Left lung (tissue), 10 donors: ENCODE data around the gene RAB11B. TPM values are rescaled to one million over a fixed set of nuclear protein-coding genes. Genes with fewer than 3 reads are reported as not detected.
"Not testable (repeated sequence)": the region's sequence is repeated elsewhere in the genome, so short reads cannot be mapped to it uniquely, and the experiment has no call there.

Experiments
- ATAC-seq: fragments of 200-7000 bp; cut with Tn5 transposase; one replicate; pipeline ENCODE4 v1.9.1; 2020; ENCODE audit warnings: moderate library complexity
- DNase-seq, 4 donors: peaks; one replicate each; pipeline ENCODE4 v3.0.0-alpha.2; 2013 to 2020
- H3K27ac ChIP-seq, 2 donors: fragments of 200-600 bp; sonication (generic) in 1 of 2; one replicate each; pipeline versions ENCODE4 v1.5.0 to v1.8.0; 2020 to 2021
- H3K27me3 ChIP-seq, 2 donors: fragments of 200-600 bp; sonication (generic) in 1 of 2; one replicate each; pipeline versions ENCODE4 v1.5.0 to v1.8.0; 2020 to 2021
- H3K36me3 ChIP-seq, 2 donors: fragments of 200-600 bp; sonication (generic) in 1 of 2; one replicate each; pipeline versions ENCODE4 v1.5.0 to v1.8.0; 2020 to 2021
- H3K4me1 ChIP-seq, 2 donors: fragments of 200-600 bp; one replicate each; pipeline ENCODE4 v1.8.0; 2021
- H3K4me3 ChIP-seq, 2 donors: fragments of 200-600 bp; sonication (generic) in 1 of 2; one replicate each; pipeline versions ENCODE4 v1.5.0 to v1.8.0; 2020 to 2021; ENCODE audit warnings: mild to moderate bottlenecking in 1 of 2
- H3K9me3 ChIP-seq, 2 donors: fragments of 200-600 bp; sonication (generic) in 1 of 2; one replicate each; pipeline versions ENCODE4 v1.5.0 to v1.8.0; 2020 to 2021
- intact Hi-C, 2 donors: fragments of 100-400 bp; cut with DNase I; formaldehyde crosslinking; loops; one replicate each; pipeline versions ENCODE4 v1.11.2 to v1.14.2; 2022
- polyA plus RNA-seq, 6 donors: library from polyadenylated mRNA; unstranded; fragments of 120-200 nt; gene quantifications; one replicate each; pipeline ENCODE4 v1.2.1, GENCODE V29; 2013; ENCODE audit not compliant: insufficient read length in 6 of 6
- total RNA-seq, 2 donors: library from RNA; stranded (reverse); fragmentation: NEBNext Ultra II Directional; extraction: Animal tissue kit (Norgen Biotek cat#: 25700); gene quantifications; one replicate each; pipeline ENCODE4 v1.2.1, GENCODE V29; 2021
- TF ChIP-seq, protein P1 (sequence below), 2 donors: fragments of 200-600 bp; sonication (generic) in 1 of 2; IDR thresholded peaks; one replicate each; pipeline versions ENCODE4 v1.5.0 to v1.8.0; 2021; ENCODE audit warnings: antibody characterized with exemption in 2 of 2
- donor health status: DM: no; HTN: yes; CAD: no.
- donor health status: DM: no; HTN: no; CAD: no.

The RAB11B gene
- total and polyA plus RNA-seq, 8 donors, result 91.6 to 137 (median 129) TPM

DNA sequence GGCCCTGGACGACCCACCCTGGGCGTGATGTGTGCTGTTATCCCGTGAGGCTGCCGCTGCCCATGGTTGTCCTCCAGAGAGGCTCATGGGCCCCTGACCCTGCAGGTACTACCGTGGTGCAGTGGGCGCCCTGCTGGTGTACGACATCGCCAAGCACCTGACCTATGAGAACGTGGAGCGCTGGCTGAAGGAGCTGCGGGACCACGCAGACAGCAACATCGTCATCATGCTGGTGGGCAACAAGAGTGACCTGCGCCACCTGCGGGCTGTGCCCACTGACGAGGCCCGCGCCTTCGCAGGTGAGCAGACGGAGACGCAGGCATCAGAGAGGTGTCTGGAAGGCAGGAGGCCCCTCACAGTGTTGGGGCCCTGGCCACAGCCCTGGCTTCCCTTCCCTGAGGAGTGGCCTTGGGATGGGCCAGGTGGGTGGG, 11.8 kb downstream of the RAB11B start:
- peaks cover 0 to 71% of the 10 kb centered on the region in 2 donors for H3K36me3 ChIP-seq

DNA sequence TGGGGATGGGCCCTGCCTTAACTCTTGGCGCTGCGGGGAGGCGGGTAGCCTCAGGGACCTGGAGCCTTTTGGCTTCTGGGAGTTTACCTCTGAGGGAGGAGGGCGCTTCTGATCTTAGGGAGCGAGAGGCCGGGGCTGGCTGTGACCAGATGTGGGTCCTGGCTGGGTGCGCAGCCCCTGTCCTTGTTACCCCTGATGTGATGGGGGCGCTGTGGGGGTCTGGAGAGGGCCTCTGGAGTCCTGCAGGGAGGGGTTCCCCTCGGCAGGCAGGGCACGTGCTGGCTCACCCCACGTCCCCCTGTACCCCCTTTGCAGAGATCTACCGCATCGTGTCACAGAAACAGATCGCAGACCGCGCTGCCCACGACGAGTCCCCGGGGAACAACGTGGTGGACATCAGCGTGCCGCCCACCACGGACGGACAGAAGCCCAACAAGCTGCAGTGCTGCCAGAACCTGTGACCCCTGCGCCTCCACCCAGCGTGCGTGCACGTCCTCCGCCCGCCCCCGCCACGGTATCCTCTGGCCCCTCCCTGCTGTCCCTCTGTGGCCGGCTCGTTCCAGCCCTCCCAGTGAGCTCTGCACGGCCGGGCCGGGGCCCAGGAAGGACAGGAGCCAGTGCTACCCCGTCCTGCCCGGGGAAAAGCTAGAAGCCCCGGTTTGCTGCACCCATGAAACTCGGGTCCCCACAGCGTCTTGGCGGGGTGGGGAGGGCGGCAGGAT, 13.1 kb downstream of the RAB11B start:
- Histone ChIP-seq H3K4me1 (no peaks in the 10 kb centered on the region), H3K4me3 (no peak overlapping the region), H3K36me3 (peaks cover 0 to 71% of the 10 kb centered on the region in 2 donors), H3K9me3 (no peaks in the 10 kb centered on the region), H3K27me3 (no peaks in the 10 kb centered on the region), H3K27ac (no peak overlapping the region)
- intact Hi-C loops, result loop anchor here in 1 of 2 donors (5.0 kb wide), 1 partner anchor 51 kb away; no protein-coding TSS in a partner anchor
- TF ChIP-seq, protein P1, sequence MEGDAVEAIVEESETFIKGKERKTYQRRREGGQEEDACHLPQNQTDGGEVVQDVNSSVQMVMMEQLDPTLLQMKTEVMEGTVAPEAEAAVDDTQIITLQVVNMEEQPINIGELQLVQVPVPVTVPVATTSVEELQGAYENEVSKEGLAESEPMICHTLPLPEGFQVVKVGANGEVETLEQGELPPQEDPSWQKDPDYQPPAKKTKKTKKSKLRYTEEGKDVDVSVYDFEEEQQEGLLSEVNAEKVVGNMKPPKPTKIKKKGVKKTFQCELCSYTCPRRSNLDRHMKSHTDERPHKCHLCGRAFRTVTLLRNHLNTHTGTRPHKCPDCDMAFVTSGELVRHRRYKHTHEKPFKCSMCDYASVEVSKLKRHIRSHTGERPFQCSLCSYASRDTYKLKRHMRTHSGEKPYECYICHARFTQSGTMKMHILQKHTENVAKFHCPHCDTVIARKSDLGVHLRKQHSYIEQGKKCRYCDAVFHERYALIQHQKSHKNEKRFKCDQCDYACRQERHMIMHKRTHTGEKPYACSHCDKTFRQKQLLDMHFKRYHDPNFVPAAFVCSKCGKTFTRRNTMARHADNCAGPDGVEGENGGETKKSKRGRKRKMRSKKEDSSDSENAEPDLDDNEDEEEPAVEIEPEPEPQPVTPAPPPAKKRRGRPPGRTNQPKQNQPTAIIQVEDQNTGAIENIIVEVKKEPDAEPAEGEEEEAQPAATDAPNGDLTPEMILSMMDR (IDR thresholded peaks at IDR 0.05), result no peak
- ATAC-seq, result no peak
- no peak for DNase-seq

More for the DNA sequence above, 11.8 kb downstream of the RAB11B start:
- no peak for DNase-seq
- H3K27ac ChIP-seq, result no peak overlapping the region
- no peaks in the 10 kb centered on the region for H3K27me3 ChIP-seq
- ATAC-seq, result no peak
- no peaks in the 10 kb centered on the region for H3K9me3 ChIP-seq
- intact Hi-C loops, result loop anchor here in 1 of 2 donors (5.0 kb wide), 1 partner anchor 50 kb away; no protein-coding TSS in a partner anchor
- H3K4me3 ChIP-seq, result no peak overlapping the region
- peaks cover 0 to 12% of the 10 kb centered on the region in 2 donors for H3K4me1 ChIP-seq
- TF ChIP-seq, protein P1 (IDR thresholded peaks at IDR 0.05), result no peak

DNA sequence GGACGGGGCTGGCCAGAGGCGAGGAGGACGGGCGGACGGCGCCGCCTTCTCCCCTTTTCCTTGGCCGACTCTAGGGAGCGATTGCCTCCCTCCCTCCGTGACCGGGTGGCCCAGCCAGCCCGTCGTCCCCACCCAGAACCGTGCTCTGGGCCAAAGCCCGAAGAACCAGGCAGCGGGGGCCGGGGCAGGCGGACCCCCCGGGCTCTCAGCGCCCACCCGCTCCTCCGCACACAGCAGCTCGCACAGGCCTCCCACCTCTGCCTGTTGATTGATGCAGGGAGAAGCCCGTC, 13.6 kb downstream of the RAB11B start:
- H3K4me3 ChIP-seq, result no peak overlapping the region
- H3K36me3 ChIP-seq, result peaks cover 0 to 71% of the 10 kb centered on the region in 2 donors
- H3K9me3 ChIP-seq, result no peaks in the 10 kb centered on the region
- intact Hi-C loops, result loop anchor here in 1 of 2 donors (5.0 kb wide), 1 partner anchor 51 kb away; no protein-coding TSS in a partner anchor
- H3K27ac ChIP-seq, result no peak overlapping the region
- ATAC-seq, result no peak
- no peaks in the 10 kb centered on the region for H3K4me1 ChIP-seq
- DNase-seq, result no peak
- no peaks in the 10 kb centered on the region for H3K27me3 ChIP-seq
- TF ChIP-seq, protein P1 (IDR thresholded peaks at IDR 0.05), result no peak

DNA sequence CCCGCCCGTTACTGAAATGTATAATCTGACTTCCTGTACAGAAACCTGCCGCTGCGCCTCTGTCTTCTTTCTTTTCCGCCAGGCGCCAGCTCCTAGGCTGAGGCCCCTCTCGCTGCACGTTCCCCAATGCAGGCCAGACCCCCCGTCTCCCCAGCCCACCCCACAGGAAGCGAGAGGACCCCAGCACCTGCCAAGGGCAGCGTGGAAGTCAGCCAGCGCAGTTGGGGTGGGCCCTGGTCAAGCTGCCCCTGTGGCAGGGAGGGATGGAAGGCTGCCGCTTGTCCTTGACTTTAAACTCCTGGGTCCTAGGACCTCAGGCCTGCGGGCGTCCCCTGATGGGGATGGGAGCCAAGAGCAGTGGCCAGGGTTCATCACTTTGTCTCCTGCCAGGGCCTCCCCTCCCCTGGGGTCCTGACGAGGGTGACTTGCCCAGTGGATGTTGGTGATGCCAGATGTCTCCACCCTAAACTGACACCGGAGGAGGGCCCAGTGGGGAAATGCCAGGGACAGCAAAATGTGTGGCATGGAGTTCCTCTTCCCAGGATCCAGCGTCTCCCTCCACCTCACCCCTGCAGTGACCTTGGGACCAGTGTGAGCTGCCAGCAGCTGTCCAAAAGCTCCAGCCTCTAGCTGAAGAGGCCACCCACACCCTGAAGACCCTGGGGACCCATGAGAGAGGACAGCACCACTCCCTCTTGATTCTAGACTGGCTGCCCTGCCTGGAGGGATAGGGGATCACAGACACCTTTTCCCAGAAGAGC, 14.4 kb downstream of the RAB11B start:
- Histone ChIP-seq H3K36me3 (peaks cover 0 to 63% of the 10 kb centered on the region in 2 donors), H3K27ac (no peak overlapping the region), H3K9me3 (no peaks in the 10 kb centered on the region), H3K27me3 (no peaks in the 10 kb centered on the region), H3K4me3 (no peak overlapping the region), H3K4me1 (no peaks in the 10 kb centered on the region)
- ATAC-seq (no peak), DNase-seq (no peak)
- intact Hi-C loops, result loop anchor here in 1 of 2 donors (5.0 kb wide), 1 partner anchor 52 kb away; no protein-coding TSS in a partner anchor
- TF ChIP-seq, protein P1 (IDR thresholded peaks at IDR 0.05), result no peak

DNA sequence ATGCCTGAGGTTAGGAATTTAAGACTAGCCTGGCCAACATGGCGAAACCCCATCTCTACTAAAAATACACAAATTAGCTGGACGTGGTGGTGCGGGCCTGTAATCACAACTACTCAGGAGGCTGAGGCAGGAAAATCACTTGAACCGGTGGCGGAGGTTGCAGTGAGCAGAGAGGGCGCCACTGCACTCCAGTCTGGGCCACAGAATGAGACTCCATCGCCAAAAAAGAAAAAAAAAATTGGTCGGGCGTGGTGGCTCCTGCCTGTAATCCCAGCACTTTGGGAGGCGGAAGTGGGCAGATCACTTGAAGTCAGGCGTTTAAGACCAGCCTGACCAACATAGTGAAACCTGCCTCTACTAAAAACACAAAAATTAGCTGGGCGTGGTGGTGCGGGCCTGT, 20.6 kb downstream of the RAB11B start:
- H3K4me1 ChIP-seq, result peaks cover 5 to 26% of the 10 kb centered on the region in 2 donors
- DNase-seq, H3K36me3 ChIP-seq, ATAC-seq, H3K27me3 ChIP-seq, H3K4me3 ChIP-seq, intact Hi-C loops, H3K27ac ChIP-seq, H3K9me3 ChIP-seq: not testable (repeated sequence)
